Measurements from ENCODE around the gene USP34.
"Not testable (repeated sequence)": the region's sequence is repeated elsewhere in the genome, so short reads cannot be mapped to it uniquely, and the experiment has no call there.

USP34 gene

DNA sequence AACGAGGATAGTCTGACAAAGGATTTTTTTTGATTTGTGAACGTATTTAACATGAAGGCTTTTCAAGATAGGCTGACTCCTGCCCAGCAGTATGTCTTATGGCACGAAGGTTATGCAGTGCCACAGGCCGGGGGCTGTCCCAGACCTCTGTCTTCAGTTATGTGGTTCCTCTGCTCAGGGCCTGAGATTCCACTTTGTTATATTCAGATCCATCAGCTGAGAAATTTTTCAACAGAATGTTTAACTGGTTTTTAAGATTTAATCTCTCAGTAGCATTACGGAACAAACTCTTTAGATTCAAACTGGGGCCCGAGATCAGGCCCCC lies 288.9 kb downstream of the USP34 start:
- Mint-ChIP-seq H3K27me3 (ENCODE audit: low read depth) (no peaks in the 10 kb centered on the region), H3K4me3 (no peak overlapping the region), H3K9me3 (no peaks in the 10 kb centered on the region), H3K36me3 (ENCODE audit: low read depth) (peaks cover 71% of the 10 kb centered on the region), H3K27ac (no peak overlapping the region), H3K4me1 (ENCODE audit: low read depth) (peaks cover 51% of the 10 kb centered on the region)

DNA sequence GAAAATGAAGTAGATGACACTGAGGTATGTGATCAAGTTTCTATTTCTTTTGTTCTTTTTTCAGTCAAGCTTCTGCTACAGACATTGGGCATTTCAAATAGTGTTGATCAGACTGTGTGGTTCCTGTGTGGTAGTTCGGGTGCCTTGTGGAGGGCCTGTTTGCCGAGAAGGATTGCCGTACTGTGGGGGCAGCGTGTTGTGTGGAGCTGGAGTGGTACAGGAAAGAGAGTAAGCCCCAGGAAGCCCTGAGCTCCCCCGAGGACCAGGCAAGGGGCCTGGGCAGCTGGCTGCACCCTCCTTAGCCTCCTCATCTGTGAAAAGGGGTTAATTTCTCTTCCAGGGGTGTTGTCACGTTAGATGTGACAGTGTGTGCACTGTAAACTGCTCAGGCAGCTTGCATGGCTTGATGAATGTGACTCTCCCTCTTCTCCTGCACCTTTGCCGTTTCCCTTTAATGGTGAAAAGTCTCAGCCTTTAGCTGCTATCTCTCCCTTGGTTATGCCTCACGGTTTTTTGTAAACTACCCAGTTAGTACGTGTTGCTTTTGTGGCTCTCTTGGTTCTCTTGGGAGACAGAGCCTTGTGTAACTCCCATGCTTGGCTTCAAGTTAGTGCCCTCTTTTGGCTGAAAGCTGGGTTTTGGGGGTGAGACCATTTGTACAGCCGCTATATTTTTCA lies 289.4 kb downstream of the USP34 start:
- Mint-ChIP-seq H3K4me1 (ENCODE audit: low read depth) (peaks cover 54% of the 10 kb centered on the region), H3K4me3 (peak overlapping the region; percentile 16), H3K27ac (no peak overlapping the region), H3K27me3 (ENCODE audit: low read depth) (no peaks in the 10 kb centered on the region), H3K9me3 (no peaks in the 10 kb centered on the region), H3K36me3 (ENCODE audit: low read depth) (peaks cover 67% of the 10 kb centered on the region)

DNA sequence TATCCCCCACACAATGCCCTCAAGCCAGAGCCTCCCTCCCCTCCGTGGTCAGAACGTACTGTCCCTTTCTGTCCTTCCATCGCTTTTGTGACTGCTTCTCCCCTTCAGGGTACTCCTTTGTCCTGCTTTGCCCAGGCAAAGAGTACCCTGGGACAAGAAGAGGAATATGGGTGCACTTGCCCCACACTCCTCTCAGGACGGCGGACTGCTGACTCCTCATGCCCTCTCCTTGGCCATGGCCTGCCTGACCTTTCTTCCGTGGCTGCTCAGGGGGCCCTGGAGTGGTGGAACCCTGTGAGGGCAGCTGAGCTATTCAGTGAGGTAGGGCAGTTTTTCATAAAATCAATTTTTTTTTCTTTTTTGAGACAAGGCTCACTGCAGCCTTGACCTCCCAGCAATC lies 290.2 kb downstream of the USP34 start:
- peaks cover 61% of the 10 kb centered on the region for H3K36me3 Mint-ChIP-seq (ENCODE audit: low read depth)
- no peak overlapping the region for H3K4me3 Mint-ChIP-seq
- H3K4me1 Mint-ChIP-seq (ENCODE audit: low read depth) = peaks cover 58% of the 10 kb centered on the region
- no peaks in the 10 kb centered on the region for H3K9me3 Mint-ChIP-seq
- H3K27ac Mint-ChIP-seq = peak overlapping the region; percentile 37
- no peaks in the 10 kb centered on the region for H3K27me3 Mint-ChIP-seq (ENCODE audit: low read depth)

DNA sequence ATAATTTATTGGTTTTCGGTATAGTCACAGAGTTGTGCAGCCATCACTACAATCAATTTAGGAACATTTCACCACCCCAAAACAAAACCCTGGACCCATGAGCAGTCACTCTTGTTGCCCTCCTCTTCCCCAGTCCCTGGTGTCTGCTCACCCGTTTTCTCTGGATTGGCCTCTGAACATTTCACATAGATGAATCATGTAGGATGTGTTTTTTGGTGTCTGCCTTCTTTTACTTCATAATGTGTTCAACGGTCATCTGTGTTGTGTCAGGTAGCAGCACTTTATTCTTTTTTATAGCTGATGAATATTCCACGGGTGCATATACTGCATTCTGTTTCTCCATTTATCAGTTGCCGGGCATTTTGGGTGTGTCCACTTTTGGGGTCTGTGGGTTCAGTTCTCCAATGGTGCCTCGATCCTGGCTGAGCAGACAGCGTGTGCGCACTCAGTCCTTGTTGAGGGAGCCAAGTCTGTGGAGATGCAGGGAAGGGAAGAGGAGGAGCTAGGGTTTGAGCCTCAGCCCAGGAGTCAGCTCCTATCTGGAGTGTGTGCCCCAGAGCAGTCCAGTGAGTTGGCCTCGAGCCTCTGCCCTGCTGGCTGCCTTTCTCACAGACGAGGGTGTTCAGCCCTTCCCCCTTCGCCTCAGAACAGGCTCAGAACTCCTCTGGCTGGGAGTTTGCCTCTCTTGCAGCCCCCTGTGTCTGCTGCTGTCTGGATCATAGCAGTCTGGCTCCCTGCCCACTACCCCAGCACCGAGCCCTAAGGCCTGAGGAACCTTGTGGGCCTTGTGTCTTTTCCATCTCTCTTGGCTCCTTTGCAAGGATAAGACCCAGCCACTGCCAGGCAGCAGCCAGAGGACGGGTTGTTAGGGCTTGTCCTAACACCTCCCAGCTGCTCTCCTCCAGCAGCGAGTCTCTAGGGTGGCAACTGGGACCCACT lies 290.9 kb downstream of the USP34 start:
- Mint-ChIP-seq H3K27me3 (ENCODE audit: low read depth) (peaks cover 4% of the 10 kb centered on the region), H3K9me3 (no peaks in the 10 kb centered on the region), H3K27ac (peak overlapping the region; percentile 57), H3K4me1 (ENCODE audit: low read depth) (peaks cover 60% of the 10 kb centered on the region), H3K4me3 (peak overlapping the region; percentile 51), H3K36me3 (ENCODE audit: low read depth) (peaks cover 54% of the 10 kb centered on the region)

DNA sequence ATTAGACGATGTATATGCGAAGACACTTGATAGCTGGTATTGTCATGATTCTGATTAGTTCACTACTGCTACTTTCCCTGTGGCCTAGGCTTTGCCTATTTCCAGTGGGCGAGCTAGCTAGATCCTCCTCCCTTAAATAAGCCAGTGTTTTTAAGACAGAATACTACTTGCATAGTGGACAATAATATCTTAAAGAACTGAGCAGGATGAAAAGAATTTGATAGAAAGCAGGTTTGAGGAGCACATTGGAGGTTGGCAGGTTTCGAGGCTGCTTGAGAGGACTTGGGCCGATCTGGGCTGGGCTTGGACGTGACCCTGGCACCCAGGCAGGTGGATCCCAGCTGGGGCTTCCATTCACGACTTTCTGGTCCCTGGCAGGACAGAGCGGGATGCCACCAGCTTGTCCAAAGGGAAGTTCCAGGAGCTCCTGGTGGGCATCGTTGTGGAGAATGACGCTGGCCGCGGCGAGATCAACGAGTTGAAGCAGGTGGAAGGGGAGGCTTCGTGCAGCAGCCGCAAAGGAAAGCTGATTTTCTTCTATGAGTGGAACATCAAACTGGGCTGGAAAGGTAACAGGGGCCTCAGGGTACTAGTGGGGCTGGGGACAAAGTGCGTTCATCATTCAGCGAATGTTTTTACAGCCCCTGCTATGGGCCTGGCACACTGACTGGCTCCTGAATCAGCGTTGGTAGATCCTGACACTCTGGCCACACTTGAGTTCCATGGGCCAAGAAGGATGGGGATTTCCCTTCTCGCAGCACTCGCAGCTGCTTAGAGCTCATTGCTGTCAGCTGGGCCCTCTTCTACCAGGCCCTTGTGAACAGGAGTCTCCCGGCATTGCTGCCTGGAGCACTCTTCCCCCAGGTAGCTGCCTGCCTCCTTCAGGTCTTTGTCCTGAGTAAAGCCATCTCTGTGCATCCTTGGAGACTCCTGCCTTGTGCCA lies 292.0 kb downstream of the USP34 start:
- H3K36me3 Mint-ChIP-seq (ENCODE audit: low read depth) = peaks cover 45% of the 10 kb centered on the region
- peaks cover 60% of the 10 kb centered on the region for H3K4me1 Mint-ChIP-seq (ENCODE audit: low read depth)
- no peaks in the 10 kb centered on the region for H3K9me3 Mint-ChIP-seq
- peak overlapping the region; percentile 92 for H3K4me3 Mint-ChIP-seq
- H3K27me3 Mint-ChIP-seq (ENCODE audit: low read depth) = peaks cover 8% of the 10 kb centered on the region
- peak overlapping the region; percentile 86 for H3K27ac Mint-ChIP-seq

DNA sequence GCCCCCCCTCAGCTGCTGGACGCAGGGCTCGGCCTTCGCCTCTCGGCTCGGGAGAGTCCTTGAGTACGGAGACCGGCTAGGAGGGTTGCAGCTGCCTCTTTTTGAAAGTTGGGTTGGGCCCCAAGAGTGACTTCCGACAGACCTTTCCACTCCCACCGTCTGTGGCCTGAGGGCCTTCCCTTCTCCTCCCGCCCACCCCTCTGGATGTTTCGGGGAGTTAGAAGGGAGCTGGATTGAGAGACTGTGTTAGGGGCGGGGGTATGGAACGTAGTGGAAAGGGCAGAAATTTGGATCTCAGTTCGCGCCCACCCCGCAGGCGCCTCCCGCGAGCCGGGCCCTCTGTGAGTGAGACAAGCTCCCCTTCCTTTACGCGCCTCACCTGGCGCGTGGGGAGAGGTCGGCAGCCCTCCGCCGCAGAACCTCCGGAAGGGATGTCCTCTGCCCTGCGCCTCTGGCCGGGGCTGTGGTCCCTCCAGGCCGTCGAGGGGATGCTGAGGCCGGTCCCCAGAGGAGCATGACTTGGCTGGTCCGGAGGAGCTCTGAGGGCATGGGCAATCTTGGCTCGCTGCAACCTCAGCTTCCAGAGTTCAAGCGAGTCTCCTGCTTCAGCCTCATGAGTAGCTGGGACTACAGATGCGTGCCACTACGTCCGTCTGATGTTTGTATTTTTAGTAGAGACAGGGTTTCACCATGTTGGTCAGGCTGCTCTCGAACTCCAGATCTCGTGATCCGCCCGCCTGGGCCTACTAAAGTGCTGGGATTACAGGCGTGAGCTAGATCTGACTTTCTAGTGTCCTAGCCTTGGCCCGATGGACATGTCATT lies 292.9 kb downstream of the USP34 start:
- no peaks in the 10 kb centered on the region for H3K9me3 Mint-ChIP-seq
- H3K27ac Mint-ChIP-seq = peak overlapping the region; percentile 95
- H3K4me3 Mint-ChIP-seq = peak overlapping the region; percentile 92
- peaks cover 36% of the 10 kb centered on the region for H3K36me3 Mint-ChIP-seq (ENCODE audit: low read depth)
- peaks cover 55% of the 10 kb centered on the region for H3K4me1 Mint-ChIP-seq (ENCODE audit: low read depth)
- peaks cover 8% of the 10 kb centered on the region for H3K27me3 Mint-ChIP-seq (ENCODE audit: low read depth)

DNA sequence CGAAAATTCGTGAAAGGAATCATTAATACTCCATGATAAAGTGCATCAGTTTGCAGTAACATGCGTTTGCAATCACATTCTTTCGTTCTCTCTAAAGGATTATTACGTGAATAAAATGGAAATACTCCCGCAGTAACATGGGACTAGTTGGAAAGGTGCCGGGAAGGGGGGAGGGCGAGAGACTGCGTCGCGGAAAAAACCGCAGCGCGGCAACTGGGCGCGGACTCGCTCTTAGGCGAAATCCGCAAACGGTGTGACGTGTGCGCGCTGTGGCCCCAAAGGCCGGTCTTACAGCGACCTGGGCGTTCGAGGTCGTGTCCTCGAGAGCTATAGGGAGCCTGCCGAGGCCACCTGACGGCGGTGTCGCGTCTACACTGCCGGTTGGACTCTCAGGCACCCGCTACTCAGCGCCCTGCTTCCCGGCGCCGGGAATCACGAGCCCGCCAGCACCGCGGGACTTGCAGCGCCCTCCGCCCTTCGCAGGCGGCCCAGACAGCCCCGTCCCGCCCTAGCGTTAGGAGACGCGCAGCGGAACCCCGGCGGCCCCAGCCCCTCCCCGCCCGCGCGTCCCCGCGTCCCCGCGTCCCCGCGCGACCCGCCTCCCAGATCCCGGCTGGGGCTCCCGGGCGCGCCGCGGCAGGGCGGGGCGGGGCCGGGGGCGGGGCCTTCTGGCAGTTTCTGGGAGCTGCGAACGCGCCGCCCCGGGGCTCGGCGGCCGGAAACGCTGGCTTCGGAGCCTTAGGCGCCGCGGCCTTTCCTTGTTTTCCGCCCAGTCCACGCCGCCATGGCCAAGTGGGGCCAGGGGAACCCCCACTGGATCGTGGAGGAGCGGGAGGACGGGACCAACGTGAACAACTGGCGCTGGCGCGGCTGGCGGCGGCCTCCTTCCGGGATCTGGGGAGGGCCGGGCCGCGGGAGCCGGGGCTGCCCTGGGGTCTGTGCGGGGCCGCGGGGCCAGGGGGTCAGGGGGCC lies 293.8 kb downstream of the USP34 start:
- H3K36me3 Mint-ChIP-seq (ENCODE audit: low read depth) = peaks cover 29% of the 10 kb centered on the region
- H3K4me1 Mint-ChIP-seq (ENCODE audit: low read depth) = peaks cover 51% of the 10 kb centered on the region
- H3K4me3 Mint-ChIP-seq = peak overlapping the region; percentile 89
- H3K9me3 Mint-ChIP-seq = no peaks in the 10 kb centered on the region
- H3K27ac Mint-ChIP-seq = peak overlapping the region; percentile 90
- H3K27me3 Mint-ChIP-seq (ENCODE audit: low read depth) = peaks cover 8% of the 10 kb centered on the region

DNA sequence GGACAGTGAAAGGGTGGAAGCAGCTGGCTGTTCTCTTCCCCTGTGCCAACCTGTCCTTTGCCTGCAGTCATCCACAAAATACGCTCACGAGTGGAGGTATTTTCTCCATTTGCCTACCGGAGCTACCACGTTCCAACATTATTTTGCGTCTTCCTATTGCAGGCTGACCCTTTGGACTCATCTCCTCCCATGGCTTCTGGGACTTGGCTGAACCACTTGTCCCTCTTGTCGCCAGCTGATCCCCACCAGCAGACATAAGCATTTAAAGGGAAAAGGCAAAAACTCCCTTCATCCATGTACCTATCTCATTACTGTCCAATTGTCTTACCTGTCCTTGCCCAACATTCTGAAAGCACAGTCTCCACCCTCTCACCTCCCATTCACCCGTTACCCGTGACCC lies 295.9 kb downstream of the USP34 start:
- peaks cover 36% of the 10 kb centered on the region for H3K4me1 Mint-ChIP-seq (ENCODE audit: low read depth)
- peak overlapping the region; percentile 2 for H3K4me3 Mint-ChIP-seq
- H3K9me3 Mint-ChIP-seq = no peaks in the 10 kb centered on the region
- H3K36me3 Mint-ChIP-seq (ENCODE audit: low read depth) = peaks cover 12% of the 10 kb centered on the region
- peak overlapping the region; percentile 38 for H3K27ac Mint-ChIP-seq
- peaks cover 8% of the 10 kb centered on the region for H3K27me3 Mint-ChIP-seq (ENCODE audit: low read depth)

DNA sequence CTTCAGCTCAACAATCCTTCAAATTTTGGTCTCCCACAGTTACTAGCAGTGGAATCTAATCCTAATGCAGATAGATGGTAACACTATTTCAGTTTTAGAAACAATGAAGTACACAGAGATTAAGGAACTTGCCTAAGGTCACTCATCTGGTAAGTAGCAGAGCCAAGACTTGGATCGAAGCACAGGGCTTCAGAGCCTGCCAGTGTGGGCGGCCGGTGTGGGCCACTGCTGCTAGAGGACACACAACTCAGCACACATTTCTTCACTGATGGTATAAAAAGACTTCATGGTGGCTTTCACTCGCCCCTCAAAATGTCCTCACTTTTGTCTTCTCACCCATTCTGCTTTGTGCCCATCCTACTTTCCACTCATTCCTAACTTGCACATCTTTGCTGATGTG lies 297.8 kb downstream of the USP34 start:
- no peaks in the 10 kb centered on the region for H3K9me3 Mint-ChIP-seq
- no peak overlapping the region for H3K27ac Mint-ChIP-seq

DNA sequence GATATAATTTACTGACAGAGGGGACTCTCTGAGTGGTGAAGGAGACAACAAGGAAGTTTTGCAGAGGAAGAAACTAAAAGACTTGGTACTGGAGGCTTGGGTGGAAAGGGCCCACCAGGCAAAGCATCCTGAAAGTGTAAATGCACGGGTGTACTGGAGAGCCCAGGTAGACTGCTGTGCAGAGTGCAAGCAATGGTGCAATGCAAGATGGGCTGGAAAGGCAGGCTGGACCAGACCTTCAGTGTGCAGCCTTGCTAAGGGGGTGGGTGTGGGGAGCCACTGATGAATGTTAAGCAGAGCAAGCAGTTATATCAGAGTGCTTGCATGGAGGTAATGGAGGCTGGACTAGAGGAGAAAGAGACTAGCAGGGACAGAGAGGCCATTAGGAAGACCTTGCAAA lies 298.2 kb downstream of the USP34 start:
- Mint-ChIP-seq H3K27me3 (ENCODE audit: low read depth) (peaks cover 8% of the 10 kb centered on the region), H3K4me3 (no peak overlapping the region), H3K9me3 (no peaks in the 10 kb centered on the region), H3K27ac (no peak overlapping the region), H3K36me3 (ENCODE audit: low read depth) (peaks cover under 1% of the 10 kb centered on the region), H3K4me1 (ENCODE audit: low read depth) (peaks cover 15% of the 10 kb centered on the region)

More for the DNA sequence above, 297.8 kb downstream of the USP34 start:
- Mint-ChIP-seq H3K4me1 (ENCODE audit: low read depth) (peaks cover 17% of the 10 kb centered on the region), H3K27me3 (ENCODE audit: low read depth) (peaks cover 8% of the 10 kb centered on the region), H3K4me3 (no peak overlapping the region), H3K36me3 (ENCODE audit: low read depth) (peaks cover 1% of the 10 kb centered on the region)

DNA sequence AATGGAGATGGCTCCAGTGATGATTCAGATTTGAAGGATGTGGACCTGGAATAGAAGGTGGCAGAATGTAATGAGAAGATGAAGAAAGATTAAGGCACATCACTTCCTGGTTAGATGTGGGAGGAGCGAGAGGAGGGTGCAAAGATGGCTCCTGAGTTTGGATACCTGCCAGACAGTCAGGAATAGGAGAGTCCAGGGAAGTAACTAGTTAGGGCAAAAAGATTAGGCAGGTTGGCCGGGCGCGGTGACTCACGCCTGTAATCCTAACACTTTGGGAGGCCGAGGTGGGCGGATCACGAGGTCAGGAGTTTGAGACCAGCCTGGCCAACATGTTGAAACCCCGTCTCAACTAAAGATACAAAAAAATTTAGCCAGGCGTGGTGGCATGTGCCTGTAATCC lies 303.3 kb downstream of the USP34 start:
- Mint-ChIP-seq H3K27me3 (ENCODE audit: low read depth) (no peaks in the 10 kb centered on the region), H3K36me3 (ENCODE audit: low read depth) (peaks cover 15% of the 10 kb centered on the region), H3K9me3 (no peaks in the 10 kb centered on the region), H3K27ac (no peak overlapping the region), H3K4me3 (no peak overlapping the region), H3K4me1 (ENCODE audit: low read depth) (peaks cover 4% of the 10 kb centered on the region)

DNA sequence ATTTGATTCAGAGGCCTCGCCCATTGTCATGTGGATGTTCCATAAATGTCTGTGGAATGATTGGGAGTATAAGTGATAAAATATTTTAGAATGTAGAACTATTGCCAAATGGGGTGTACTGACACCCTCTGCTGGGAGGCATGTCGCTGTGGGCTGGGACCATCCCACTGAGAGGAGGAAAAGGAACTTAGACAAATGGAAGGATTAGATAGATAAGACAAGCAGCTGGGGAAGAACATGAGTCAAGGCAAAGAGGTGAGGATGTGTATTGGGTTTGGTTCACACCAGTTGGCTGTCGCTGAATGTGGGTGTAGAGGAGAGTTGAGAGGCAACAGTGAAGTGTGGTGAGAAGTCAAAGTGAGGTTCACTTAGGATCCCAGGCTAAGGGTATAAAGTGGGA lies 304.9 kb downstream of the USP34 start:
- H3K36me3 Mint-ChIP-seq (ENCODE audit: low read depth) = peaks cover 18% of the 10 kb centered on the region
- H3K27ac Mint-ChIP-seq = no peak overlapping the region
- H3K27me3 Mint-ChIP-seq (ENCODE audit: low read depth) = no peaks in the 10 kb centered on the region
- H3K4me3 Mint-ChIP-seq = no peak overlapping the region
- H3K4me1 Mint-ChIP-seq (ENCODE audit: low read depth) = peaks cover 6% of the 10 kb centered on the region
- no peaks in the 10 kb centered on the region for H3K9me3 Mint-ChIP-seq

DNA sequence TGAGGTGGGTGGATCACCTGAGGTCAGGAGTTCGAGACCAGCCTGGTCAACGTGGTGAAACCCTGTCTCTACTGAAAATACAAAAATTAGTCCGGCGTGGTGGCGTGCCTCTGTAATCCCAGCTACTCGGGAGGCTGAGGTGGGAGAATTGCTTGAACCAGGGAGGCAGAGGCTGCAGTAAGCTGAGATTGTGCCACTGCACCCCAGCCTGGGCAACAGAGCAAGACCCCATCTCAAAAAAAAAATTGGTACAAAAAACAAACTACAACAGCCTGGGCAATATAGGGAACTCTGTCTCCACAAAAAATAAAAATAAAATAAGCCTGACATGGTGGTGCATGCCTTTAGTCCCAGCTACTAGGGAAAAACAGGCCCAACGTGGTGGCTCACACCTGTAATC lies 305.8 kb downstream of the USP34 start:
- not testable (repeated sequence) for H3K27ac Mint-ChIP-seq; H3K27me3 Mint-ChIP-seq (ENCODE audit: low read depth); H3K9me3 Mint-ChIP-seq; H3K4me1 Mint-ChIP-seq (ENCODE audit: low read depth); H3K4me3 Mint-ChIP-seq
- H3K36me3 Mint-ChIP-seq (ENCODE audit: low read depth) = peaks cover 19% of the 10 kb centered on the region

Measured in T-helper 1 cell treated with Interleukin-12 subunit alpha and Interleukin-12 subunit beta and Interleukin-4 antibody, amounts not matched to agents 30 μg/mL and 1 μg/mL, for 36 hours (primary cell).